IMR-90 (cell line): ENCODE measurements around the gene TSTD1. TPM values are rescaled to one million over a fixed set of nuclear protein-coding genes. Genes with fewer than 3 reads are reported as not detected.

Experiments
- ATAC-seq: fragments of 200-7000 bp; cut with Tn5 transposase; 2 replicates; pipeline ENCODE4 v1.9.1; 2020; ENCODE audit warnings: low read depth, mild to moderate bottlenecking, moderate library complexity
- BruUV-seq: library from RNA; stranded (reverse); fragments of 400-500 nt; replicated peaks from 2 replicates; lab custom pipeline; 2021; lab: Mats Ljungman, UMichigan
- CTCF ChIA-PET: fragments of 300-600 bp; formaldehyde crosslinking; extraction: SDS; loops from one replicate; lab custom pipeline; 2021; ENCODE audit warnings: antibody characterized with exemption; lab: Yijun Ruan, JAX
- POLR2A ChIA-PET: fragments of 300-600 bp; sonication (Branson Sonifier 250); formaldehyde crosslinking; loops from one replicate; lab custom pipeline; 2022; ENCODE audit warnings: antibody characterized with exemption; ENCODE audit not compliant: unreplicated experiment; lab: Charles Lee
- DNase-seq: peaks from one replicate; pipeline ENCODE4 v3.0.0; 2013
- H2AFZ ChIP-seq: replicated peaks from 2 replicates; pipeline ENCODE3; 2013; ENCODE audit warnings: low read length, mild to moderate bottlenecking; ENCODE audit not compliant: poor library complexity
- H2AK5ac ChIP-seq: 2 replicates; pipeline ENCODE4 v1.6.1; 2013; ENCODE audit warnings: low read depth, low read length, inconsistent platforms
- H2AK9ac ChIP-seq: replicated peaks from 2 replicates; pipeline ENCODE3; 2013; ENCODE audit warnings: mild to moderate bottlenecking, low read depth, low read length, moderate library complexity; ENCODE audit not compliant: poor library complexity
- H2BK120ac ChIP-seq: 2 replicates; pipeline ENCODE4 v1.6.1; 2013; ENCODE audit warnings: low read depth, low read length, inconsistent platforms
- H2BK15ac ChIP-seq: 3 replicates; pipeline ENCODE4 v1.6.1; 2013; ENCODE audit warnings: low read depth, low read length, inconsistent platforms
- H2BK20ac ChIP-seq: 2 replicates; pipeline ENCODE4 v1.6.1; 2013; ENCODE audit warnings: low read depth, mild to moderate bottlenecking, inconsistent platforms, low read length, moderate library complexity
- H2BK5ac ChIP-seq: 2 replicates; pipeline ENCODE4 v1.6.1; 2013; ENCODE audit warnings: mild to moderate bottlenecking, low read depth, low read length, inconsistent platforms; ENCODE audit not compliant: poor library complexity, severe bottlenecking
- H3K14ac ChIP-seq: replicated peaks from 2 replicates; pipeline ENCODE4 v1.6.1; 2013; ENCODE audit warnings: low read depth, low read length, inconsistent platforms
- H3K18ac ChIP-seq: 2 replicates; pipeline ENCODE4 v1.6.1; 2013; ENCODE audit warnings: low read depth, low read length, control low read depth
- H3K23ac ChIP-seq: 2 replicates; pipeline ENCODE4 v1.6.1; 2013; ENCODE audit warnings: low read depth, low read length, inconsistent platforms
- H3K27ac ChIP-seq: 2 replicates; pipeline ENCODE4 v1.5.1; 2013; ENCODE audit warnings: mild to moderate bottlenecking, control low read depth, low read length; ENCODE audit not compliant: insufficient read depth
- H3K27me3 ChIP-seq: 2 replicates; pipeline ENCODE4 v1.6.1; 2013; ENCODE audit warnings: low read length; ENCODE audit not compliant: control insufficient read depth, insufficient read depth
- H3K36me3 ChIP-seq: 2 replicates; pipeline ENCODE4 v1.6.1; 2013; ENCODE audit warnings: low read length, mixed read lengths; ENCODE audit not compliant: control insufficient read depth, insufficient read depth
- H3K4ac ChIP-seq: 2 replicates; pipeline ENCODE4 v1.6.1; 2013; ENCODE audit warnings: low read depth, low read length, inconsistent platforms
- H3K4me1 ChIP-seq: 2 replicates; pipeline ENCODE4 v1.6.1; 2013; ENCODE audit warnings: low read length, mixed read lengths; ENCODE audit not compliant: control insufficient read depth, insufficient read depth
- H3K4me2 ChIP-seq: 2 replicates; pipeline ENCODE4 v1.6.1; 2013; ENCODE audit warnings: low read depth, mild to moderate bottlenecking, control low read depth, low read length, moderate library complexity
- H3K4me3 ChIP-seq: 2 replicates; pipeline ENCODE4 v1.5.1; 2013; ENCODE audit warnings: low read depth, mild to moderate bottlenecking, control low read depth, low read length, moderate library complexity; ENCODE audit not compliant: insufficient read depth
- H3K56ac ChIP-seq: 2 replicates; pipeline ENCODE4 v1.6.1; 2013; ENCODE audit warnings: low read length, inconsistent platforms; ENCODE audit not compliant: insufficient read depth; ENCODE audit errors: extremely low read depth
- H3K79me1 ChIP-seq, 2 experiments: 2 replicates each; pipeline ENCODE4 v1.6.1; 2013; ENCODE audit warnings: low read length in 2 of 2, inconsistent platforms in 1 of 2, low read depth in 1 of 2
- H3K9ac ChIP-seq: 2 replicates; pipeline ENCODE4 v1.6.1; 2013; ENCODE audit warnings: low read depth, low read length, control low read depth
- H3K9me1 ChIP-seq: 2 replicates; pipeline ENCODE4 v1.6.1; 2013; ENCODE audit warnings: low read length, inconsistent platforms; ENCODE audit not compliant: insufficient read depth
- H3K9me3 ChIP-seq: 2 replicates; pipeline ENCODE4 v1.6.1; 2013; ENCODE audit warnings: low read length; ENCODE audit not compliant: control insufficient read depth, insufficient read depth
- H4K20me1 ChIP-seq: 2 replicates; pipeline ENCODE4 v1.6.1; 2013; ENCODE audit warnings: low read length, inconsistent platforms; ENCODE audit not compliant: insufficient read depth
- H4K5ac ChIP-seq: 2 replicates; pipeline ENCODE4 v1.6.1; 2013; ENCODE audit warnings: mild to moderate bottlenecking, low read depth, low read length, control low read depth
- H4K8ac ChIP-seq, 2 experiments: 2 replicates each; pipeline ENCODE4 v1.6.1; 2013; ENCODE audit warnings: low read depth in 2 of 2, low read length in 2 of 2, control low read depth in 1 of 2, inconsistent platforms in 1 of 2
- H4K91ac ChIP-seq: 2 replicates; pipeline ENCODE4 v1.6.1; 2013; ENCODE audit warnings: low read depth, low read length, inconsistent platforms; ENCODE audit not compliant: insufficient read depth
- BHLHE40 ChIP-seq: fragments of 150-350 bp; IDR thresholded peaks from 2 replicates; pipeline ENCODE4 v1.6.1; 2016; ENCODE audit warnings: mild to moderate bottlenecking, low read depth, low read length
- CEBPB ChIP-seq: IDR thresholded peaks from 2 replicates; pipeline ENCODE4 v1.6.1; 2012; ENCODE audit warnings: low read depth, low read length, improper control_type of control experiment
- CHD1 ChIP-seq: IDR thresholded peaks from 2 replicates; pipeline ENCODE4 v1.6.1; 2012; ENCODE audit warnings: low read depth, low read length, improper control_type of control experiment
- FOS ChIP-seq: fragments of 150-350 bp; IDR thresholded peaks from 2 replicates; pipeline ENCODE4 v1.6.1; 2016; ENCODE audit warnings: low read depth, low read length
- MAFK ChIP-seq: IDR thresholded peaks from 2 replicates; pipeline ENCODE4 v1.6.1; 2012; ENCODE audit warnings: low read depth, low read length, improper control_type of control experiment
- MAZ ChIP-seq: IDR thresholded peaks from 2 replicates; pipeline ENCODE4 v1.6.1; 2012; ENCODE audit warnings: low read depth, mild to moderate bottlenecking, low read length, improper control_type of control experiment, moderate library complexity, borderline replicate concordance
- MXI1 ChIP-seq: IDR thresholded peaks from 2 replicates; pipeline ENCODE4 v1.6.1; 2012; ENCODE audit warnings: low read depth, mild to moderate bottlenecking, low read length, moderate library complexity, borderline replicate concordance
- NFE2L2 ChIP-seq: fragments of 150-350 bp; IDR thresholded peaks from 2 replicates; pipeline ENCODE4 v1.6.1; 2016; ENCODE audit warnings: low read depth, mild to moderate bottlenecking, low read length
- POLR2A ChIP-seq: IDR thresholded peaks from 2 replicates; pipeline ENCODE4 v1.6.1; 2012; ENCODE audit warnings: mild to moderate bottlenecking, low read depth, low read length
- RAD21 ChIP-seq: IDR thresholded peaks from 2 replicates; pipeline ENCODE4 v1.6.1; 2012; ENCODE audit warnings: low read length, improper control_type of control experiment
- RCOR1 ChIP-seq: IDR thresholded peaks from 2 replicates; pipeline ENCODE4 v1.6.1; 2012; ENCODE audit warnings: mild to moderate bottlenecking, low read length, improper control_type of control experiment; ENCODE audit not compliant: insufficient replicate concordance
- RFX5 ChIP-seq: IDR thresholded peaks from 2 replicates; pipeline ENCODE4 v1.8.0; 2012; ENCODE audit warnings: low read depth, mild to moderate bottlenecking, low read length, moderate library complexity
- SMC3 ChIP-seq: fragments of 150-350 bp; IDR thresholded peaks from 2 replicates; pipeline ENCODE4 v1.6.1; 2016; ENCODE audit warnings: low read depth, mild to moderate bottlenecking, antibody characterized with exemption, low read length, moderate library complexity
- WGBS, 2 experiments: methylation state at CpG; one replicate each; pipeline versions ENCODE4 v1.1.5 to v1.1.7; 2013; ENCODE audit warnings: missing lambda C conversion rate in 2 of 2; ENCODE audit not compliant: insufficient read length in 1 of 2; ENCODE audit errors: extremely low coverage in 2 of 2; 5-methylcytosine and 5-hydroxymethylcytosine counted together
- dilution Hi-C: fragments of 300-500 bp; cut with HindIII; formaldehyde crosslinking; loops from one replicate; pipeline ENCODE4 v1.14.3; 2018; ENCODE audit warnings: low sequenced_read_pairs; ENCODE audit not compliant: unreplicated experiment
- in situ Hi-C: fragments of 300-500 bp; cut with MboI; formaldehyde crosslinking; loops from 3 replicates; pipeline ENCODE4 v1.14.3; 2019; ENCODE audit warnings: low sequenced_read_pairs, inconsistent platforms, mixed read lengths
- intact Hi-C: fragments of 100-400 bp; cut with micrococcal nuclease; formaldehyde crosslinking; loops from 2 replicates; pipeline ENCODE4 v1.10.0; 2022
- polyA plus RNA-seq, 3 experiments: library from polyadenylated mRNA; depleted of rRNA; stranded (reverse); fragments of >200 nt; gene quantifications; 2 replicates each; pipeline ENCODE4 v1.2.3, GENCODE V29; 2012; ENCODE audit warnings: low replicate concordance in 1 of 3
- total RNA-seq: library from RNA; depleted of rRNA; stranded (reverse); fragments of >200 nt; gene quantifications from 2 replicates; pipeline ENCODE4 v1.2.3, GENCODE V29; 2012
- TF ChIP-seq, protein P1 (sequence below): fragments of 150-350 bp; IDR thresholded peaks from 2 replicates; pipeline ENCODE4 v1.6.1; 2016; ENCODE audit warnings: low read depth, mild to moderate bottlenecking, low read length, moderate library complexity, borderline replicate concordance
- TF ChIP-seq, protein P2 (sequence below): conservative IDR thresholded peaks from 2 replicates; pipeline ENCODE4 v1.5.1; 2012; ENCODE audit warnings: mild to moderate bottlenecking, low read depth, low read length, improper control_type of control experiment
- TF ChIP-seq, protein P3 (sequence below): fragments of 150-350 bp; IDR thresholded peaks from 2 replicates; pipeline ENCODE4 v1.6.1; 2017; ENCODE audit warnings: mild to moderate bottlenecking, antibody characterized with exemption, low read length, low read depth

The TSTD1 gene
- total and polyA plus RNA-seq, 2 of the 4 experiments (the other 2 are of a cell fraction): 0.21 TPM; not detected in 1

DNA sequence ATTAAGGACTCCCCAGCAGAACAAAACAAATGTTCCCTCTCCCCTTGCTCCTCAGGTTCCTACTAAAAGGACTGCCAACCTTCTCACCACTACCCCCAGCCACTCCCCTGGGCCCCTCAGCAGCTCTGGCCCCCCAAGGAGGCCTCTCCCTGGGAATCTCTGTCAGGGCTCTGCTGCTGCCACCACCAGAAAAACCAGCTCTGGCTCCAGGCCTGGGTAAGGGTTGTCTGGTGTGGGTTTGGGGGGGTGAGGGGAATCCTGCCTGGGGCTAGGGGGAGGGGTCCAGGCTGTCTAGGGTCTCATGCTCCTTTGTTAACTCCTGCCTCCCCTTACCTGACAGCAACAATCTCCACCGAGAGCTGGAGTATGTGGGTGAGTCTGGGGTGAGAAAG is 45.8 kb upstream of the TSTD1 start:
- H3K9me1 ChIP-seq: peaks cover 26% of the 10 kb centered on the region
- H2AFZ ChIP-seq: no peak overlapping the region
- peak overlapping the region; percentile 57; the same call in 1 of the 2 replicates for H2BK20ac ChIP-seq
- ATAC-seq (no peak), DNase-seq (no peak)
- no peaks in the 10 kb centered on the region for H4K20me1 ChIP-seq
- H3K9me3 ChIP-seq: no peaks in the 10 kb centered on the region
- H3K36me3 ChIP-seq: no peaks in the 10 kb centered on the region
- H3K79me1 ChIP-seq: no peaks in the 10 kb centered on the region
- H4K91ac ChIP-seq: no peak overlapping the region; the same call in 1 of the 2 replicates
- peak overlapping the region; percentile 75; the same call in 1 of the 2 replicates for H2AK5ac ChIP-seq
- H3K56ac ChIP-seq: no peak overlapping the region
- TF ChIP-seq NFE2L2 (no peak), MXI1 (no peak), RFX5 (no peak), FOS (no peak), CEBPB (no peak), CHD1 (no peak), SMC3 (no peak), MAFK (no peak), RCOR1 (no peak), BHLHE40 (no peak), RAD21 (no peak), MAZ (no peak), POLR2A (no peak)
- TF ChIP-seq, protein P1, sequence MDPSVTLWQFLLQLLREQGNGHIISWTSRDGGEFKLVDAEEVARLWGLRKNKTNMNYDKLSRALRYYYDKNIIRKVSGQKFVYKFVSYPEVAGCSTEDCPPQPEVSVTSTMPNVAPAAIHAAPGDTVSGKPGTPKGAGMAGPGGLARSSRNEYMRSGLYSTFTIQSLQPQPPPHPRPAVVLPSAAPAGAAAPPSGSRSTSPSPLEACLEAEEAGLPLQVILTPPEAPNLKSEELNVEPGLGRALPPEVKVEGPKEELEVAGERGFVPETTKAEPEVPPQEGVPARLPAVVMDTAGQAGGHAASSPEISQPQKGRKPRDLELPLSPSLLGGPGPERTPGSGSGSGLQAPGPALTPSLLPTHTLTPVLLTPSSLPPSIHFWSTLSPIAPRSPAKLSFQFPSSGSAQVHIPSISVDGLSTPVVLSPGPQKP: no peak
- TF ChIP-seq, protein P2, sequence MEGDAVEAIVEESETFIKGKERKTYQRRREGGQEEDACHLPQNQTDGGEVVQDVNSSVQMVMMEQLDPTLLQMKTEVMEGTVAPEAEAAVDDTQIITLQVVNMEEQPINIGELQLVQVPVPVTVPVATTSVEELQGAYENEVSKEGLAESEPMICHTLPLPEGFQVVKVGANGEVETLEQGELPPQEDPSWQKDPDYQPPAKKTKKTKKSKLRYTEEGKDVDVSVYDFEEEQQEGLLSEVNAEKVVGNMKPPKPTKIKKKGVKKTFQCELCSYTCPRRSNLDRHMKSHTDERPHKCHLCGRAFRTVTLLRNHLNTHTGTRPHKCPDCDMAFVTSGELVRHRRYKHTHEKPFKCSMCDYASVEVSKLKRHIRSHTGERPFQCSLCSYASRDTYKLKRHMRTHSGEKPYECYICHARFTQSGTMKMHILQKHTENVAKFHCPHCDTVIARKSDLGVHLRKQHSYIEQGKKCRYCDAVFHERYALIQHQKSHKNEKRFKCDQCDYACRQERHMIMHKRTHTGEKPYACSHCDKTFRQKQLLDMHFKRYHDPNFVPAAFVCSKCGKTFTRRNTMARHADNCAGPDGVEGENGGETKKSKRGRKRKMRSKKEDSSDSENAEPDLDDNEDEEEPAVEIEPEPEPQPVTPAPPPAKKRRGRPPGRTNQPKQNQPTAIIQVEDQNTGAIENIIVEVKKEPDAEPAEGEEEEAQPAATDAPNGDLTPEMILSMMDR: no peak
- TF ChIP-seq, protein P3, sequence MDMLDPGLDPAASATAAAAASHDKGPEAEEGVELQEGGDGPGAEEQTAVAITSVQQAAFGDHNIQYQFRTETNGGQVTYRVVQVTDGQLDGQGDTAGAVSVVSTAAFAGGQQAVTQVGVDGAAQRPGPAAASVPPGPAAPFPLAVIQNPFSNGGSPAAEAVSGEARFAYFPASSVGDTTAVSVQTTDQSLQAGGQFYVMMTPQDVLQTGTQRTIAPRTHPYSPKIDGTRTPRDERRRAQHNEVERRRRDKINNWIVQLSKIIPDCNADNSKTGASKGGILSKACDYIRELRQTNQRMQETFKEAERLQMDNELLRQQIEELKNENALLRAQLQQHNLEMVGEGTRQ: no peak
- in situ Hi-C loops: no loop called here
- H3K4me2 ChIP-seq: no peak overlapping the region
- H2BK5ac ChIP-seq: peak overlapping the region; percentile 50
- H3K4me3 ChIP-seq: no peak overlapping the region
- dilution Hi-C loops: no loop called here
- no TSS peak for BruUV-seq
- WGBS, 2 experiments: no CpG with 5 or more reads among the region's 1 CpG
- no peaks in the 10 kb centered on the region for H3K27me3 ChIP-seq
- H3K27ac ChIP-seq: no peak overlapping the region
- peak overlapping the region in 1 of 2 experiments; percentile 50; a peak in 2 of 4 replicates for H4K8ac ChIP-seq
- intact Hi-C loops: loop anchor here (5.0 kb wide), 1 partner anchor 37 kb away; the partner anchor contains the start of gene USF1
- no peak overlapping the region for H3K14ac ChIP-seq
- peak overlapping the region; percentile 36; the same call in 1 of the 3 replicates for H2BK15ac ChIP-seq
- peak overlapping the region; percentile 38 for H2AK9ac ChIP-seq
- ChIA-PET POLR2A (no interaction called here), CTCF (interaction anchor here (0.5 to 2.1 kb wide), 4 partner anchors 12 to 77 kb away, joined by 3 to 7 read pairs (median 4); partner anchors contain the start of gene KLHDC9)
- peak overlapping the region; percentile 11; the same call in 1 of the 2 replicates for H3K18ac ChIP-seq
- H3K4ac ChIP-seq: peak overlapping the region; percentile 54
- peak overlapping the region; percentile 40; the same call in 1 of the 2 replicates for H2BK120ac ChIP-seq
- no peak overlapping the region for H3K23ac ChIP-seq
- H3K4me1 ChIP-seq: peaks cover 29% of the 10 kb centered on the region
- H3K9ac ChIP-seq: no peak overlapping the region
- peak overlapping the region; percentile 5; the same call in 1 of the 2 replicates for H4K5ac ChIP-seq
